SU-DHL-6 (cell line): ENCODE measurements around the gene PSMB8.

Experiments
- H2AFZ ChIP-seq: fragments of 200-600 bp; sonication (generic); 2 replicates; pipeline ENCODE4 v1.6.1; 2014; ENCODE audit warnings: low read depth, mild to moderate bottlenecking, moderate library complexity, mixed read lengths, antibody characterized with exemption, low read length; ENCODE audit not compliant: severe bottlenecking
- H3F3A ChIP-seq: fragments of 200-600 bp; shearing (Covaris generic); 2 replicates; pipeline ENCODE4 v1.6.0; 2016; ENCODE audit warnings: antibody characterized with exemption, mild to moderate bottlenecking; ENCODE audit not compliant: insufficient read depth
- H3K27ac ChIP-seq: fragments of 200-600 bp; sonication (generic); 2 replicates; pipeline ENCODE4 v1.5.1; 2016; ENCODE audit warnings: low read depth, mild to moderate bottlenecking, low read length, moderate library complexity, mixed read lengths
- H3K27me3 ChIP-seq: fragments of 200-600 bp; sonication (generic), shearing (Covaris generic); 2 replicates; pipeline ENCODE4 v1.6.0; 2014; ENCODE audit warnings: mild to moderate bottlenecking, low read length
- H3K36me3 ChIP-seq: fragments of 200-600 bp; sonication (generic); 2 replicates; pipeline ENCODE4 v1.6.1; 2014; ENCODE audit warnings: mild to moderate bottlenecking, low read length, mixed read lengths
- H3K4me2 ChIP-seq: fragments of 300-600, 200-600 bp; shearing (Covaris generic), sonication (generic); 2 replicates; pipeline ENCODE4 v1.6.0; 2014; ENCODE audit warnings: low read length, low read depth, mild to moderate bottlenecking; ENCODE audit not compliant: poor library complexity, severe bottlenecking
- H3K4me3 ChIP-seq: fragments of 200-600 bp; sonication (generic); 2 replicates; pipeline ENCODE4 v1.5.1; 2014; ENCODE audit warnings: antibody characterized with exemption, low read length, mild to moderate bottlenecking, mixed read lengths; ENCODE audit not compliant: insufficient read depth, poor library complexity, severe bottlenecking
- H3K79me2 ChIP-seq: fragments of 200-600 bp; sonication (generic); 2 replicates; pipeline ENCODE4 v1.6.1; 2014; ENCODE audit warnings: mild to moderate bottlenecking, low read length, moderate library complexity; ENCODE audit not compliant: insufficient read depth
- H3K9ac ChIP-seq: fragments of 200-600 bp; sonication (generic); 2 replicates; pipeline ENCODE4 v1.7.0; 2014; ENCODE audit warnings: mild to moderate bottlenecking, low read length
- H3K9me2 ChIP-seq: fragments of 200-600 bp; sonication (generic); replicated peaks from 2 replicates; pipeline ENCODE4 v1.6.1; 2014; ENCODE audit warnings: low read length; ENCODE audit not compliant: insufficient read depth
- H3K9me3 ChIP-seq: fragments of 200-600 bp; sonication (generic); 2 replicates; pipeline ENCODE4 v1.6.1; 2014; ENCODE audit warnings: low read length, mixed read lengths; ENCODE audit not compliant: insufficient read depth
- H4K20me1 ChIP-seq: fragments of 200-600 bp; sonication (generic); 2 replicates; pipeline ENCODE4 v1.6.1; 2014; ENCODE audit warnings: low read depth, mild to moderate bottlenecking, antibody characterized with exemption, low read length, moderate library complexity, mixed read lengths
- CTCF ChIP-seq: fragments of 200-600 bp; sonication (generic); IDR thresholded peaks from one replicate; pipeline ENCODE4 v1.5.1; 2017; ENCODE audit warnings: antibody characterized with exemption, mild to moderate bottlenecking, low read length, moderate library complexity; ENCODE audit not compliant: insufficient read depth, poor library complexity, severe bottlenecking
- EZH2phosphoT487 ChIP-seq: fragments of 200-600 bp; sonication (generic), shearing (Covaris generic); conservative IDR thresholded peaks from 2 replicates; pipeline ENCODE4 v1.6.1; 2018; ENCODE audit warnings: mild to moderate bottlenecking, antibody characterized with exemption, low read length, moderate library complexity, mixed read lengths

Gene PSMB8

DNA sequence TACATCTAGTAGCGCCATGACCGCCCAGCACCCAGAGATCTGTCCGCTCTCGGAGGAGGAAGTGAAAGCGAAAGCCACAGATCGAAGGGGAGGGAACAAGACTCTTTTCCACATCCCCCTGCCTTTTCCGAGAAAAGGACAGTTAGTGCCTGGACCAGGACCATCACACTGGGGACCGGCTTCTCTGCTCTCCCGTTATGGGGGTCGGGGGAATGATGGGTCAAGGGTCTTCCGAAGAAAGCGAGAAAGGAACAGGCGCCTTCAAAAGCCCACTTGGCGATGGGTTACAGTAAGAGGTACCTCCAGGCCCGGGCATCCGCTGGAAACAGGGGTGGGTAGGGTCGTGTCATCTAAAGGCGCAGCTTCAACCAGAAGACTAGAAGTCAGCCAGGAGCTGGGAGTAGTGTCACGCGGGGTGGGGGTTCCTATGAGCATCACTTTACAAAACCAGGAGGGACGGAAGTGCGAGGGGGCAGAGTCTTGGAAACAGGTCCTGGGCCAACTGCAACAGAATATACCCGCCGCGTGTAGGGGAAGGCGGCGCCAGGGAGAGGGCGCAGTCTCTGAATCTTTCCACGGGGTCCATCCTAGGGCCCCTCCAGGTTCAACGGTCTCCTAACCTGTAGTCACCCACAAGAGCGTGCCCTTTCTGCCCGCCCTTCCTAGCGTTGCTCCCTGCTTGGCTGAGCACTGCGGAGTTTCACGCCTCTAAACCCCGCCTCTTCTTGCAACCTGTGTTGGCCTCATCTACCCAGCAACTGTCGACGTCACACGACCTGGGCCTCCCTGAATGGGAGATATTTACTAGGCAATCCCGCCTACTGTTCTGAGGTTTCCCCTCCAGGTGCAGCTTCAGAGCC is at the start of gene PSMB8:
PSMB8 (minus strand) TSS at position 69 of the 860 bp plus-strand sequence; CDS start at position 18, 51 bp downstream.
- Histone ChIP-seq H3K9me2 (no peaks in the 10 kb centered on the region), H2AFZ (peak within 1 kb of the TSS; percentile 66), H3K27me3 (no peaks in the 10 kb centered on the region), H3K9me3 (no peaks in the 10 kb centered on the region), H3K27ac (peak within 1 kb of the TSS; percentile 78), H4K20me1 (no peaks in the 10 kb centered on the region), H3K4me3 (peak within 1 kb of the TSS; percentile 64), H3F3A (peaks cover 18% of the 10 kb centered on the region), H3K4me2 (peak within 1 kb of the TSS; percentile 86), H3K9ac (peak within 1 kb of the TSS; percentile 72), H3K79me2 (no peaks in the 10 kb centered on the region), H3K36me3 (no peaks in the 10 kb centered on the region)
- TF ChIP-seq CTCF (no peak), EZH2phosphoT487 (no peak)

DNA sequence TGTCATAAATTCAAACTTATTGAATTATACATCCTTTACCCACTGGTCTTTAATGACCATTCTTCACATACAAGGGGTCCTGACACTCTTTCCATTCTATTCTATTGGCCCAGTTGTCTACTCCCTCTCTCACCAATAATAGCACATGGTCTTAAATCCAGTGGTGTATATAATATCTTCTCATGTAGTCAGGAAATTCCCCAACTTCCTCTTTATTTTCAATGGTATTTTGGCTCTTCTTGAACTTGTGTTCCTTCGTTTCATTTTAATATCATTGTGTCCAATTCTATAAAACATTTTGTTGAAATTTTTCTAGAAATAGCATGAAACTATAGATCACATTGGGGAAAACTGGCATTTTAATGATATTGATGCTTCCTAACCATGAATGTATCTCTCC is 47.0 kb upstream of the PSMB8 start:
- Histone ChIP-seq H3K9ac (no peak overlapping the region), H3F3A (peaks cover 28% of the 10 kb centered on the region), H3K4me3 (no peak overlapping the region), H3K79me2 (peaks cover 11% of the 10 kb centered on the region), H3K27ac (no peak overlapping the region), H3K4me2 (no peak overlapping the region), H2AFZ (no peak overlapping the region), H3K9me3 (no peaks in the 10 kb centered on the region), H3K9me2 (no peaks in the 10 kb centered on the region), H3K36me3 (0 out of 2 replicates have a peak, but pooled peaks cover 2% of the 10 kb centered on the region), H4K20me1 (no peaks in the 10 kb centered on the region; the same call in 1 of the 2 replicates), H3K27me3 (no peaks in the 10 kb centered on the region)
- TF ChIP-seq EZH2phosphoT487 (no peak), CTCF (no peak)

- Histone ChIP-seq H3K36me3 (no peaks in the 10 kb centered on the region), H3K79me2 (no peaks in the 10 kb centered on the region), H3F3A (peaks cover 28% of the 10 kb centered on the region), H3K4me2 (no peak overlapping the region), H3K9ac (no peak overlapping the region), H3K9me3 (no peaks in the 10 kb centered on the region), H3K27ac (no peak overlapping the region), H3K9me2 (no peaks in the 10 kb centered on the region), H4K20me1 (no peaks in the 10 kb centered on the region), H3K4me3 (no peak overlapping the region), H2AFZ (no peak overlapping the region), H3K27me3 (no peaks in the 10 kb centered on the region)
- no peak for TF ChIP-seq EZH2phosphoT487
Measured at GRCh38 chr6:32889533-32889932, 45.7 kb upstream of the PSMB8 start.

DNA sequence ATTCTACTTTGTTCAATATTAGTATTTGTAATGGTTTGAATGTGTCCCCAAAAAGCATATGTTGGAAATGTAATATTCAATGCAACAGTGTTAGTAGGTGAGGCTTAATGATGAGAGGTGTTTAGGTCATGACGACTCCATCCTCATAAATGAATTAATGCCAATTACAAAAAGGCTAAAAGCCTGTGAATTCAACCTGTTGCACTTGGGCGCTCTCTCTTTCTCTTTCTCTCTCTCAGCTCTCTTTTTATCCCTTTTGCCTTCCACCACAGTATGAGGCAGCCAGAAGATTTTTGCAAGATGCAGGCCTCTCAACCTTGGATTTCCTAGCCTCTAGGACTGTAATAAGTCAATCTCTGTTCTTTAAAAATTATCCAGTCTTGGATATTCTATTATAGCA is 44.7 kb upstream of the PSMB8 start:
- H3K9ac ChIP-seq: no peak overlapping the region
- H3K27ac ChIP-seq: no peak overlapping the region
- H3F3A ChIP-seq: peaks cover 25% of the 10 kb centered on the region
- no peaks in the 10 kb centered on the region for H3K27me3 ChIP-seq
- H3K79me2 ChIP-seq: no peaks in the 10 kb centered on the region
- no peaks in the 10 kb centered on the region for H3K9me3 ChIP-seq
- no peaks in the 10 kb centered on the region for H4K20me1 ChIP-seq
- H3K9me2 ChIP-seq: no peaks in the 10 kb centered on the region
- no peak overlapping the region for H2AFZ ChIP-seq
- TF ChIP-seq CTCF: no peak
- no peak overlapping the region for H3K4me3 ChIP-seq
- H3K4me2 ChIP-seq: no peak overlapping the region
- H3K36me3 ChIP-seq: no peaks in the 10 kb centered on the region
